GM18511 (cell line): ENCODE measurements around the gene BFSP1.
A peak's percentile ranks its signal among the peaks of the same experiment; 100 is the strongest.

ENCODE experiments used
- ATAC-seq: cut with Tn5 transposase; IDR thresholded peaks from one replicate; pipeline ENCODE4 v1.9.1; 2021; ENCODE audit warnings: mild to moderate bottlenecking, moderate library complexity; ENCODE audit not compliant: unreplicated experiment

BFSP1 gene

DNA sequence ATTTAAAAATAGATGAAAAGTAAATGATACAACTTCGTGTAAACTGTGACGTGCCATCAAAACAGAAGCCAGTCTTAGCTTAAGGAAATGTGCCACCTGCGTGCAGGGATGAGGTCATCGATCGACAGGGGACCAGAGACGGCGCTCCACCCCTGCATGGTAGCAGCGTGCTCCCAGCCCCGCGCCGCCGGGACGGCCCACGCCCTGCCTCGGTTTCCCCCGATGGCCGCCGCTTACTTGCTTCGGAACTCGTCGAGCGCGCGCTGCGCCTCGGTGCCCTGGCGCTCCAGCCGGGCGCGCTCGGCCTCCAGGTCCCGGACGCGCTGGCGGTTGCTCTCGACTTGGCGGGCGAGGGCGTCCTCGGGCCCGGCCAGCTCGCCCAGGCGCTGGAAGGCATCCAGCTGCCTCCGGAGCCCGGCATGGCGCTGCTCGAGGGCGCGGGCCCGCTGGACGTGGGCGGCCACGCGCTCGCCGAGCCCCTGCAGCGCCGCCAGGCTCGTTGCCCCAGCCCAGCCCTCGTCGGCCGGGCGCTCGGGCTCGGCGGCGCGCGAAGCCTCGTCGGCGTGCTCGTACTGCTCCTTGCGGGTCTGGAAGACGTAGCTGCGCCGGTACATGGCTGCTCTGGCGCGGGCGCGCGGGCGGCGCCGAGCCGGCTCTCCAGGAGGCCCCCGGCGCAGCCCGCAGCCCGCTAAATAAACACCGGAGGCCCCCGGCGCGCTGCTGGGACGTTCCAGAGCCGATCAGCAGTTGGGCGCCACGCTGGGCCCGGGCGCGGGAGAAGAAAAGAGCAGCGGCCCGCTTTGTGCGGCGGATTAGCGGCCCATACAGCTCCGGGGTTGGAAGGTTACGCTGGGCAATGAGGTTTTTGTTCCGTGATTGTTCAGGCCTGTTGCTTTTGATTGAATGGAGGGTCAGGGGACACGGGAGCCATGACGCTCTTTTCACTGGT lies at the start of gene BFSP1:
Gene BFSP1 (minus strand): TSS at position 664 of the 949 bp plus-strand sequence. CDS start 50 bp downstream, at position 614.
- peak; percentile 55 for ATAC-seq

DNA sequence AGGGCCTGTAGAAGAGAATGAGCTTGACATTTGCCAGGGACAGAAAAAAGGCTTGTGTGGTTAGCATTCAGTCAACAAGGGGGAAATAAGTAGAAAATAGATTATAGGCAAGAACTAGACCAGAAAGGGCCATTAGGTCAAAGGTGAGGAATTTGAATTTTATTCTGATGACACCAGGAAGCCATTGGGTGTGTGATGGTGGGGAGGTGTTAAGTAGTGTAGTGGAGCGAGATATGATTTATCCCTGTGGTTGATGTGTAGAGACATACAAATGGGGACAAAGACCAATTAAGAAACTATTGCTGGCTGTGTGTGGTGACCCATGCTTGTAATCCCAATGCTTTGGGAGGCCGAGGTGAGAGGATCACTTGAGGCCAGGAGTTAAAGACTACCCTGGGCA lies 49.7 kb upstream of the BFSP1 start:
- no peak for ATAC-seq

DNA sequence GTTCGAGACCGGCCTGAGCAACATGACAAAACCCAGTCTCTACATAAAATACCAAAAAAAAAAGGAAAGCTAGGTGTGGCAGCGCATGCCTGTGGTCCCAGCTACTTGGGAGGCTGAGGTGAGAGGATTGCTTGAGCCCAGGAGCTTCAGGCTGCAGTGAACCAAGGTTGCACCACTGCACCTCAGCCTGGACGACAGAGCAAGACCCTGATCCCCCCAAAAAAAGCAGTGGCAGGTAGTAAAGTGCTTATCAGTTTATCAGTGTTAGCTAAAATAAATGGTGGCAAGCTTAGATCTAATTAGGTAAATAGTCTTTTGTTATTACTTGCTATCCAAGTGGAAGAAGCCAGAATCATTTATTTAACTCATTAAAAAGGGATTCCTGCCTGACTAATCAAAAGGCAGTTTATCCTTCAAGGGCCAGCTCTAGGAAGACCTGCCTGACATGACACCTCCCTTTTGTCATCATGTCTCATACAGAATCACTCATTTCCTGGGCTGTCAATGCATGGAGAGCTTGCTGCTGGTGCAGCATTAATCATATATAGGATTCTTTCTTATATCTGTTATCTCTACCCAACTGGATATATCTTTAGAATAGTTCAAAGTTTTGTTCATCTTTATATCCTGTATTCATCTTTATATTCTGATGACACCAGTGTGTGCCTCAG lies 48.3 kb upstream of the BFSP1 start:
- ATAC-seq: no peak

DNA sequence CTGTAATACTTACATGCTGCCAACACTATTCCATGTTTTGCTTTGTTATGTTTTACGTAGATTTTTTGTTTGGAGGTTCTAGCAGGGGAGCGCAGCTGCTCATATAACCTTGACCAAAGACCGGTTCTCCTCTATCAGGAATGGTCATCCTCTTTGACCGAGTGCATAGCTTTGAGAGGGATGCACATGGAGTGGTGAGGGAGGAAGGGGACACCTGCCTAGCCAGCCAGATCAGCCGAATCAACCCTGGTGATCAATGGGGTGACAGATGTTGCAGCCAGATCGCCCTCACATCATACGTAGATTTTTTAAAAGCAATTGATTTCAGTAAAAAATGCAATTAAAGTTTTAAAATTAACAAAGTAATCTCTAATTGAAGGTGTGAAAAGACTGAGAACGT lies 45.0 kb upstream of the BFSP1 start:
- no peak for ATAC-seq

DNA sequence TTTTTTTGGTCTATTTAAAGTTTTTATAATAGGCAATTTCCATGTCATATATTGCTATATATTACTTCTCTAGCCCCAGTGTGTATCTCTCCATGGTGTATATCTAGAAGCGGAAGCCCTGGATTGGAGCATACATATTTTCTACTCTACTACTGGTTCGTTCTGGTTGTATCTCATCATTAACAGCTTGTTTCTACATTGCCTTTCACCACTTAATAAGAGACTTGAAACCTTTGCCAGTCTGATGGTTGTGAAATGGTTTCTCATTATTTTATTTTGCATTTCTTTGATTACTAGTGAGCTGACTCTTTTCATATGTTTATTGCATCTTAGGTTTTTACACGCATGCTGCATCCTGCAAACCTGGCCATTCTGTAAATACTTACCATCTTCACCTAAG lies 42.3 kb upstream of the BFSP1 start:
- ATAC-seq: no peak

DNA sequence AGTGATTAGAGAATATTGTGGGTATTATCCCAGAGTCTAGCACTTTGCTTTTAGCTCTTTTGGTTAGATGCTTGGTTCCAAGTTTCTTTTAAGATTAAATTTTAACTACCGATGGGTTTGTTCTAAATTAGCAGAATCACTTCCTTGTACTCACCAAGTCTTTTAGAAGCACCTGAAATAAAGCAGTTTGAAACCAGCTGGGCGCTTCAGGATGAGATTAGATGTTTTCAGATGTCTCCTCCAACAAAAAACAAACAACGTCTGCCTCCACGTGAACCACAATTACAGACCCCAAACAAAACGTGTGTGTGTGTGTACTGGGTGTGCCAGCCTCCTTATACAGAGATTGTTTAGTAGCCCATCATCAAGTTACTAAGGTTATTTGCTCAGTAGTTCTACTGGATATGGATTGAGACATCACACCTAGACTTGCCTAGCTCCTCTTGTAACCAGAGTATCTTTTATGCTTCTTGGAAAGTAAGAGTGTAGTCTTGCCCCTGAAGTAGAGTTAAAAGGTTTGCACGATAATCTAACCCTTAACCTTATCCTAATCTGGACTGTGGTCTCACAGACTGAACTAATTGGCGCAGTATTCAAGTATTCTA lies 41.0 kb upstream of the BFSP1 start:
- ATAC-seq: no peak

DNA sequence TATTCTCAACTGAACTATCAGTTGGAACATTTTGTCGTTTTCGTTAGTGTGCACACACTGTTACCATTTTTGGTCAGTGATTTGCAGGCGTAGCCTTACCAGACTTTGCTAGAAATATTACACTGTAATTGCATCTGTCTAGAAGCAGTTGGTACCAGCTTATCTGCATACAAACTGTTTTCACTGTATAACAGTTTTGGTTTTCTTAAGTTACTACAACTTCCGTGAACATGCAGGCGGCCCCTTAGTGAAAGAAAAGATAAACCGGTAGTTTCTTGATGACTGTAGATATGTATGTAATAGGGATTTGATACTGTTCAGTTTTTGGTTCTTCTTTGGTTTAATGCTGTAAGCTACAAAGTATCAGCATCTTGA lies 40.0 kb upstream of the BFSP1 start:
- peak; percentile 39 for ATAC-seq

DNA sequence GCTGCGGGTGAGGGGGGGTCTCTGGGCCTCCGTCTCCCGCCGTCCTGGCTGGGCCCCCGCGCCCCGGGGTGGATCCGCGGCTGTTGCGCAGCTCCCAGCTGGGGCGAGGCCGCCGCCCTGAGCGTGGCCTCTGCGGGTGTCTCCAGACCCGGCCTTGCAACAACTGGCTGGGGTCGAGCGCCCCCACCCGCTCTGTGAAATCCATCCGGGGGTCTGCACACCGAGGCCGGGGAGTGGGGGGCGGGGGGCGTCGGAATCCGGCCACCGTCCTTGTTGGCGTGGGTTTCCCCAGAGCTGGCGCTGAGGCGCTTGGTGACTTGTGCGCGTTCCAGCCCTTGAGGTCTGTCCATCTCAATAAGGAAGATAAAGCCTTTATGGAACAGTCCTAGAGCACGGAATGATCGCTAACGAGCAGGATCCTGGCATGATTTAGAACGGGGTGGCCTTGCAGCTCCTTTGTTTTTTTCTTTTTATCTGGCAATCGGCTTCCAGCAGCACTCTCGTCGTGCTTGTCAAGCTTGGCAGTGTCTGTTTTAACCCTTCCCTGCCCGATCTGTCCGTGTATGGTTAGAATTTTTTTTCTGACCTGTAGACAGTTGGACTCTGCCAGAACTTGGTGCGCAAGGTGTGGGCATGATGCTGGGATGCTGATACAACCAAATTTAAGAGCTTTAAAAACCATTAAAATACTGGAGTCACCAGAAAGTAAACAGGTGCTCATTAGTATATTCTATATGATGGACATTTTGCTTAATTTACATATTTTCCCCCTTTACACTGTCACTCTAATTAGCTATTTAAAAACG lies 39.4 kb upstream of the BFSP1 start:
- ATAC-seq: peak; percentile 40

DNA sequence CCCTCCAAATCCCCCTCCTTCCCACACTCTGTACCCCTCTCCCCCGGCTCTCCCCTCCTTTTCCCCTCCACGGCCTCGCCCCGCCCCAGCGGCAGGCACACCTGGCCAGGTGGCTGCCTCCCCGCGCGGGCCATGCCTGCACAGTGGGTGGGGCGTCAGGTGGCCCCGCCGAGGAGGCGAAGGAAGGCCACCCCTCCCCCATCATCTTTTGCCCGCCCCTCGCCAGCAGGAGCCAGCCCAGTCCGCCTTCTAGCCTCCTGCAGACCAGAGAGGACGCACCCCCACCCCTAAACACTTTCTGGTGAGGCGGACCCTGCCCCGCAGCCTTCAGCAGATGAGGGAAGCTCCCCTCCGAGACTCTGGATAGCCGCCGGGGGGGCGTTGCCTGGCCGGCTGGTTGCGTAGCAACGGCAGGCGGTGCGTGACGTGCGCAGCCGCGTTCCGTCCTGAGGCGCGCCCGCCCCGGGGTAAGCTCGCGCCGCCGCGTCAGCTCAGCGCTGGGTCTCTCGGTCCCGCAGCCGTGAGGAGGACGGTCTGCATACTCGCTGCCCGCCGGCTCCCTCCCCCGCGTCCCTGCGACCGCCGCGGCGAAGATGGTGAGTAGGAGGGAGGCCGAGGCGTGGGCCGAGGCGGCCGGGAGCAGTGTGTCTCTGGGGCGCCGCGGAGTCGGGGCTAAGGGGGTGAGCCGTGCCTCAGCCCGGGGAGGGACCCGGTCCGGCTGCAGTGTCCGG lies 38.6 kb upstream of the BFSP1 start, which contains the start of gene DSTN:
Gene DSTN (plus strand): TSS at position 460 of the 731 bp plus-strand sequence. CDS start 134 bp downstream, at position 594.
- ATAC-seq: peak; percentile 91

DNA sequence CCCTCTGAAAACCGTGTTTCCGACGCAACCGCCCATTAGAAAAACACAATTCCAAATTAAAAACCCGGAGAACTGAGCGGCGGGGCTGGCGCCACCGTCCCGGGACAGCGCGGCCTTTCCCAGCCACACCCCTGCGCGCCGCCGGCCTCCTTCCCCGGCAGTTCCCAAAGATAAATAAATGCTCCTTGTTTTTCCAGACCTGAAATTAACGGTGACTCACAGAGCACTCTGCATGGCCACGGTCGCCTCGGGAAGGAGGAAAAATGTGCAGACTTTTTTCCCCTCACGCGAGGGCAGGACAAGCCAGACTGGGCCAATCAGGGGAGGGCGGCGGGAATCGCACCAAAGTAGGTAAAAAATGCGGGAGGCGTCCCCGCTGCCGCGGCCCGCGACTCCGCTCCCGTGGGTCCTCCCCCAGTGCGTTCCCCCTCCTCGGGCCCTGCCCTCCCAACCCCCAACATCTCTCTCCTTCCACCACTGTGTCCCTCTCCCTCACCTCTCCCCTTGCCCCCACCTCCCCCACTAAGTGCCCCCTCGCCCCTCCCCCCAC lies 37.9 kb upstream of the BFSP1 start:
- ATAC-seq: no peak

DNA sequence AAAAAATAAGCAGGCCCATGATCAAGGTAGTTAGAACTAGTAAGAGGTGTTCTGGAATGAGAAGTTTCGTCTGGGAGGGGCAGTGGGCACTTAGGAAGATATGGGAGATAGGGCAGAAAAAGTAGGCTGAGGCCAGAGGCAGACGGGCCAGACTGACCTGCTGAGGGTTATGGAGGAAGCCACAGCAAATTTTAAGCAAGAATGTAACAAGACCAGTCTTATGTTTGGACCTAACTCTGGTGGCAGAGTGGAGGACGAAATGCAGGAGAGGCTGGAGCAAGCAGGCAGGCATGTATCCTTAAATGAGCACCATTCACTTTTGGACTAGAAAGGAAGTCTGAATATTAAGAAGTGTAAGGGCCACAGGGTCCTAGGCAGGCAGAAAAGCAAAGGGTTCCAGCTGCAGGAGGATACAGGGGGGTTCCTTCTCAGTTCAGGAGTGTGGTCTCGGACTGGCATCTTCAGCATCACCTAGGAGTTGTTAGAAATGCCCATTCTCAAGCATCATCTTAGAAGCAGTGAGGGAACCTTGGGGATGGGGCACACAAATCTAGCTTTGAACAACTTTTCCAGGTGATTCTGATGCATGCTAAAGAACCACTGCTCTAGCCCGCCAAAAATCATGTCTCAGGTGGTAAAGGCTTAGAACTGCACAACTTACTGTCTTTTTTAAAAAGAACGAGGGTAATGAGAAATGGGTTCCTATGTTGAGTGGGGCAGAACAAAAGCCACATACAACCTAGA lies 37.0 kb upstream of the BFSP1 start:
- ATAC-seq: no peak

DNA sequence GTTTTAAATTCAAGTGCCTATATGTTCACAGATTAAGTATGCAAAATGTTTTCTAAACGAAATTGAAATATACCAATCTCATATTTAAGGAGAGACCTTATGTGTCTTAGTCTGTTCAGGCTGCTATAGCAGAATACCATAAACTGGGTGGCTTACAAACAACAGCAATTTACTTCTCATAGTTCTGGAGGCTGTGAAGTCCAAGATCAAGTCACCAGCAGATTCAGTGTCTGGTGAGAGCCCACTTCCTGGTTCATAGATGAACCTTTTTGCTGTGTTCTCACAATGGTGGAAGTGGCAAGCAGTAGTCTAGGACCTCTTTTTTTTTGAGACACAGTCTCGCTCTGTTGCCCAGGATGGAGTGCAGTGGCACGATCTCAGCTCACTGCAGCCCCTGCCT lies 35.2 kb upstream of the BFSP1 start:
- no peak for ATAC-seq

DNA sequence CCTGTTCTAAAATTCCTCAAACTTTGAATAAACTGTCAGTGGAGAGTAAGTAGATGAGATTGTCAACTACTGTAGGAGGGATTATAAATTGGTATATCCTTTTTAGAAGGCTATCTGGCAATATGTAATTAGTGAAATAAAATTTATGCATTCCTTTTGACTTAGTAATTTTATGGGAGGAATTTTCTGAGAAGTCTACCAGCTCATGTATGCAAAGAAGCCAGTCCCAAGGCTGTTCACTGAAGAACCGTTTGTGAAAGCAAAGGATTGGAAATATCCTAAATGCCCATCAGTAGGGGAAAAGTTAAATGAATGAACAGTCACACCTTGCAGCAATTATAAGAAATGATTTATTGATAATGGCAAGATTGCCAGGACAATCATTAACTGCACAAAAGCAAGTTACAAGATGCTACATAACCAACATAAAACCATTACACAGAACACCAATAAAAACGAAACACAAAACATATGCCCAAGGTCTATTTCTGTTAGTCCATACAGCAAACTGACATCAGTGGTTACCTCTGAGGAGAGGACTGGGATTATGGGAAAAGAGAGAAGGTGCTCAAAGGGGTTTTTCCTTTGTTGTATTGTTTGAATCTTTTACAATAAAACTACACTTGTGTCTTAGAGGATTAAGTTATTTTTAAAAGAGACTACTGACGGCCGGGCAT lies 34.1 kb upstream of the BFSP1 start:
- no peak for ATAC-seq

DNA sequence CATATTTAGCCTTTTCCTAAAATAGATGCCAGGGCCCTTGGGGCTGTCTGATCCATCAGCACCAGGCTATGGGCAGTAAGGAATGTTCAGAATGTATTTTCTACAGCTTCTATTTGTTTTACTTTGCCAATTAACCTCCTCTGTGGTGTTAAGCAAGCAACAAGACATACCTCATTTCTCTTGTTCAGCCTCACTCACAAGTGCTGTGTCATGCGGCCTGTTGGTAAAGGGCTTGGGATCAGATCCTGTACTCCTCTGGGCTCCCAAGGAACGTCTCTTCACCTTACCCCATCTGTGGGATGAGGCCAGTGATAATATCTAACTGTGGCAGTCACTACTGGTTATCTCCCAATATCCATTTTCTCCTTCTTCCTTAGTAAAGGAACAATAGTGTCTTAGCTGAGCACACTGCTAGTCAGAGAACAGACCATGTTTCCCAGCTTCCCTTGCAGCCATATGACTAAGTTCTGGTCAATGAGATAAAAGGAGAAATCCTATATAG lies 31.7 kb upstream of the BFSP1 start:
- no peak for ATAC-seq

DNA sequence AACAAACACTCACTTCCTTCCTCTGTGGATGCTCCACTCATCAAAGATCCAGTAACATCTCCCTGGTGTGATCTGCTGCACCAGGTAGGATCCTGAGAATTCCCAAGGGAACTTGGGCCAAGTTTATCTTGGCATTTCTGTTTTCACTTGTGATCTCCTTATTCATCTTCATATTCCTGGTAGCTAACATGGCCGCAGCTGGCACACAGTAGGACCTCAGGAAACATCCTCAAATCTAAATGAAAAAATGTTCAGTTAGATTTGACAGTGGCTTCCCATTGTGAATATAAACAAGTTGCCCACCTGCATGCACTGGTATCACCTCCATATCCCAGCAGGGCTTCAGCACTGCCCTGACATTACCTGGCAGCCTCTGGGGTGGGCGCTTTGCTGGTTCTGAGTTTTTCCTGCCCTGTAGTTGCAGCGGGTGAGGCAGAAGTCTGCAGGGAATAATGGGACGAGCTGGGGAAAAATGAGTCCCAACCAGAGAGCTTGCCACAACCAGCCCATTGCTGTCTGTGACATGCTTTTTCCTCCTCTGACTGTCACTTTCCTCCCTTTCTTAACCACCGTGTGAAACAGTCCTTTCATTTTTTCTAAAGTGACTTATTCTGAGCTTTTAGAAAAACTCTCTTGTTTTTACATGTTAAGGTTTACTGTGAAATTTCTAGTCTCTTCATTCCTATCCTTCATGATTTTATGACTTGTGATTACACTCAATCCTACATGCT lies 29.3 kb upstream of the BFSP1 start:
- ATAC-seq: no peak

DNA sequence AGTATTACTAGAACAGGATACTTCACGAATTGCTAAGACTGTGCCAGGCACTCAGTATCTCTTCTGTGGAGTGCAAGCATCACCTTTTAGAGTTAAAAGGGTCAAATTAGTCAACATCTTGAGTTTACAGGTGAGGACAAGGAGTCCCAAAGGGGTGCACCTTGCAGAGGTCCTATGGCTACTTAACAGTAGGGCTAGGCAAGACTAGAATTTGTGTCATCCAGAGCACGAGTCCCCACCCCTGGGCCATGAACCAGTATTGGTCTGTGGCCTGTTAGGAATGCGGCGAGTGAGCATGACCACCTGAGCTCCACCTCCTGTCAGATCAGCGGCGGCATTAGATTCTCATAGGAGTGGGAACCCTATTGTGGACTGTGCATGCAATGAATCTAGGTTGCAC lies 28.2 kb upstream of the BFSP1 start:
- ATAC-seq: no peak

DNA sequence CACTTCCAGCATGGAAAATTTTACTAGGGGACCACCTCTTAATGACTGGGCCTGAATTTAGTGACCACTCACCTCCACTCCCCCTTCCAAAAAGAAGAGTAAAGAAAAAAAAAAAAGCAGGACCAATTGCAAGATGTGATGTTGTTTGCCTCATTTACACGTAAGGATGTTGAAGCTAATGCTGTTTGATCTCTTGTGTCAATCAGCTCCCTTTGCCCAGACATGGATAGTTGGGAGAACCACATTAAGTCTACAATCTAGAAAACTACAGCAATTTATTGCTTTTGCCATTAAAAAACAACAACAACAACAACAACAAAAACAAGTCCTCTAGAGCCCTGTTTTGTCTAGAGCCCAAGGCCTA lies 27.7 kb upstream of the BFSP1 start:
- ATAC-seq: no peak
